Kidney epithelial cell (primary cell): ENCODE results near the gene GJA8. TPM values are rescaled to one million over a fixed set of nuclear protein-coding genes. Genes with fewer than 3 reads are reported as not detected.
A peak's percentile ranks its signal among the peaks of the same experiment; 100 is the strongest.

Experiments
- DNase-seq: peaks from one replicate; pipeline ENCODE4 v3.0.0-alpha.2; 2010; ENCODE audit warnings: low read depth
- H3K27me3 ChIP-seq: 2 replicates; pipeline ENCODE4 v1.6.0; 2011; ENCODE audit warnings: low read length; ENCODE audit not compliant: control insufficient read depth, insufficient read depth
- H3K36me3 ChIP-seq: 2 replicates; pipeline ENCODE4 v1.5.1; 2011; ENCODE audit warnings: low read length; ENCODE audit not compliant: control insufficient read depth, insufficient read depth
- H3K4me3 ChIP-seq: 2 replicates; pipeline ENCODE4 v1.5.1; 2011; ENCODE audit warnings: low read depth, mild to moderate bottlenecking, control low read depth, low read length
- CTCF ChIP-seq: IDR thresholded peaks from 2 replicates; pipeline ENCODE4 v1.5.1; 2011; ENCODE audit warnings: mild to moderate bottlenecking, moderate library complexity, low read length, control low read depth, inconsistent platforms; ENCODE audit not compliant: insufficient read depth, poor library complexity, severe bottlenecking
- total RNA-seq: library from RNA; depleted of rRNA; stranded (reverse); fragments of >200 nt; gene quantifications from 2 replicates; pipeline ENCODE4 v1.2.3, GENCODE V29; 2015

Gene GJA8
- total RNA-seq, 1 donor from 2014 or later, result not detected

- Histone ChIP-seq H3K27me3 (no peaks in the 10 kb centered on the region), H3K36me3 (no peaks in the 10 kb centered on the region), H3K4me3 (no peak overlapping the region)
- TF ChIP-seq CTCF, result no peak
- DNase-seq, result no peak
Observed at GRCh38 chr1:147882535-147882934, 20.1 kb upstream of the GJA8 start.

DNA sequence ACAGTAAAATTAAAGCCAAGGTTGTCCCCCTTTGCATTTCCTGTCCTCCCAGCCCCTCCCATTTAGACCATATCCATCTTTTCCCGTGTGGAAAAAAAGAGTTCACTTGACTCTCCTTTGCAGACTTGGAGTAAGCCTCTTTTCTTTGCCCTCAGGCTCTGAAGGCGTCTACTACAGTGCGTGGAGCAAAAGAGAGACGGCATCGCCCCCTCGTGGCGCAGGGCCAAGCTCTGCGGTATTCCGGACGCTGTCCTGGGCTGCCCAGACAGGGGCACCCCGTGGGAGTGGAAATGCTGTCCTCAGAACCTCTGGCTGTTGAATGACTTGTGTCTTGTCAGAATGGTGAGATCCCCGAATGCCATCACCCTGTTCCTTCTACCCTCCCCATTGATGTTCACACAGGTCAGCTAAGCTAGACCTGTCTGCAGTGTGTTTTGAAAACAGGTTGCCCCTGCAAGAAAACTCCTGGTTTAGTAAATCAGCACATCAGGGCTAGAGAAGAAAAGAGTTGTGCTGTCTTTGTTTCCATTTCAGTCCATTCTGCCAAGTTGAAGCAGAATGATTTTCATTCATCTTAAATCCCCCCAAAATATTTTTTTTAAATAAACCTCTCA lies 12.3 kb upstream of the GJA8 start:
- no peak overlapping the region for H3K4me3 ChIP-seq
- peak; percentile 7 for DNase-seq
- no peaks in the 10 kb centered on the region for H3K27me3 ChIP-seq
- peak; percentile 95 for TF ChIP-seq CTCF
- H3K36me3 ChIP-seq, result no peaks in the 10 kb centered on the region

- Histone ChIP-seq H3K27me3 (no peaks in the 10 kb centered on the region), H3K36me3 (no peaks in the 10 kb centered on the region), H3K4me3 (no peak overlapping the region)
- DNase-seq, result no peak
- TF ChIP-seq CTCF, result no peak
Observed at GRCh38 chr1:147891088-147891487, 11.5 kb upstream of the GJA8 start.

DNA sequence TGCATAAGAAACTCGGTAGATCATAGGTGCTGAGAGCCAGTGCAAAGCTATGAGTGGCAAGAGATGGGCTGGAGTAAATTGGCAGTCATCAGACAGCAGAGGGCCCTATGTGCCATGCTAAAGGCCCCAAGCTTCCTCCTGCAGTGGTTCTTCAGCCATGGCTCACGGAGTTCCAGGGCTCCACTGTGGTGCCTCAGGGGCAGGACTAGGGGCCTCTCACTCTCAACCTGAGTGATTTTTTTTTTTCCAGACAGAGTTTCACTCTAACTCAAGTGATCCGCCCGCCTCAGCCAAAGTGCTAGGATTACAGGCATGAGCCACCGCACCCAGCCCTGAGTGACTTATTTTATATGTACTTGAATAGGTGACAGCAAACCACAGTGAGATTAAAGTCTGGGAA lies 10.4 kb upstream of the GJA8 start:
- Histone ChIP-seq H3K36me3 (no peaks in the 10 kb centered on the region), H3K27me3 (no peaks in the 10 kb centered on the region), H3K4me3 (no peak overlapping the region)
- TF ChIP-seq CTCF, result peak; percentile 9
- DNase-seq, result no peak

DNA sequence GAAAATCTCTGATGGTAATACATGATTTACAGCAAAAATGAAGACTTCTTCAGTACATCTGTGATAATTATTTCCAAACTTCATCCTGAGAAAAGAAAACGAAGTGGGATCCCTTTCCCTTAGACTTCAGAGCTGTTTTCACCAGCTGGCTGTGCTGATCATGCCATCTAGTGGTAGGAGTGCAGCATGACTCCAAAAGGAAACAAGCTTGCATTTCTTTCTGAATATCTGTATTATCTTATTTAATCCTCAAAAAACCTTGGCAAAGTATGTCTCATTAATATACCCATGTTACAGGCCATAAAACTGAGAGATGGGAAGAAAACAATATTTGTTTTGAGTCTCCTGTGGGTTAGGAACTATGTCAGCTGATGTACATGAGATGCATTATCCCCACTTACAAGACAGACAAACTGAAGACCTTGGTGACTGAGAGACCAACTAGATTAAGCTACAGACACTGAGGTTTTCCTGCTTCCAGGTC lies 9.8 kb upstream of the GJA8 start:
- Histone ChIP-seq H3K27me3 (no peaks in the 10 kb centered on the region), H3K36me3 (no peaks in the 10 kb centered on the region), H3K4me3 (no peak overlapping the region)
- peak; percentile 16 for DNase-seq
- peak; percentile 95 for TF ChIP-seq CTCF

DNA sequence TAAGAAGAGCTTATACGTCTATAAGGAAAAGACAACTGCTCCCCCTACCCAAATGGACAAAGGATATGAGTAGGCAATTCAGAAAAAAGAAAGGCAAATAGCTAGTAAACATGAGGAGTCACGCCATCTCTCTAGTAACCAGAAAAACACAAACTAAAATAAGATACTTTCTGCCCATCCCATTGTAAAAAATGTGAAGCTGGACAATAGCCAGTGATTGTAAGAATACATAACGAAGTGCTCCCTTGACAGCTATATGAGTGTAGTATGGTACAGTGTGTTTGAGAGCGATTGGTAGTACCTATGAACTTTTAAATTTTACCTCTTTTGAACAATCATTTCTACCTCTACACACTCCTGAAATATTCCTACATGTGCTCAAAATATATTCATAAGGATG lies 7.5 kb upstream of the GJA8 start:
- no peak for TF ChIP-seq CTCF
- DNase-seq, result no peak
- Histone ChIP-seq H3K4me3 (no peak overlapping the region), H3K27me3 (no peaks in the 10 kb centered on the region), H3K36me3 (no peaks in the 10 kb centered on the region)
